SW 1271 (cell line): ENCODE measurements around the gene HOXB5.

Source experiments
- DNase-seq, 2 experiments: peaks; one replicate each; lab custom pipeline; 2025; lab: John Stamatoyannopoulos, UW

HOXB5 gene

GRCh38 chr17:48571826-48572417, 21.7 kb downstream of the HOXB5 start:
- no peak for DNase-seq

- no peak for DNase-seq
Measured at GRCh38 chr17:48571024-48571818, 22.4 kb downstream of the HOXB5 start.

GRCh38 chr17:48570325-48571023, 23.1 kb downstream of the HOXB5 start:
- no peak for DNase-seq

GRCh38 chr17:48569674-48570324, 23.8 kb downstream of the HOXB5 start:
- no peak for DNase-seq

GRCh38 chr17:48569240-48569582, 24.4 kb downstream of the HOXB5 start:
- DNase-seq = no peak

GRCh38 chr17:48568499-48569239, 24.9 kb downstream of the HOXB5 start:
- DNase-seq = no peak

GRCh38 chr17:48567646-48568354, 25.8 kb downstream of the HOXB5 start:
- DNase-seq = no peak

- no peak for DNase-seq
Measured at GRCh38 chr17:48567209-48567608, 26.4 kb downstream of the HOXB5 start.

GRCh38 chr17:48566717-48567116, 26.9 kb downstream of the HOXB5 start:
- no peak for DNase-seq

- no peak for DNase-seq
Measured at GRCh38 chr17:48565925-48566710, 27.5 kb downstream of the HOXB5 start.

- DNase-seq = no peak
Measured at GRCh38 chr17:48565022-48565554, 28.5 kb downstream of the HOXB5 start.

GRCh38 chr17:48564188-48565021, 29.2 kb downstream of the HOXB5 start:
- no peak for DNase-seq

- DNase-seq = no peak
Measured at GRCh38 chr17:48563867-48564187, 29.8 kb downstream of the HOXB5 start.

- DNase-seq = no peak
Measured at GRCh38 chr17:48563385-48563838, 30.2 kb downstream of the HOXB5 start.

GRCh38 chr17:48562934-48563333, 30.6 kb downstream of the HOXB5 start:
- DNase-seq = no peak

GRCh38 chr17:48561884-48562810, 31.4 kb downstream of the HOXB5 start:
- DNase-seq = no peak

- no peak for DNase-seq
Measured at GRCh38 chr17:48559840-48560817, 33.5 kb downstream of the HOXB5 start.
